WTC11 (cell line): Measurements from ENCODE around the gene ST6GALNAC2. TPM values are rescaled to one million over a fixed set of nuclear protein-coding genes. Genes with fewer than 3 reads are reported as not detected.

Experiments
- ATAC-seq: fragments of 200-7000 bp; cut with Tn5 transposase; 2 replicates; pipeline ENCODE4 v1.10.0; 2021; ENCODE audit warnings: mild to moderate bottlenecking, moderate library complexity
- CTCF ChIA-PET: fragments of 300-600 bp; sonication (Branson Sonifier 250); formaldehyde crosslinking; loops from one replicate; lab custom pipeline; 2021; ENCODE audit warnings: antibody characterized with exemption; lab: Charles Lee
- POLR2A ChIA-PET: fragments of 350-600 bp; sonication (Branson Sonifier 250); formaldehyde crosslinking; loops from one replicate; lab custom pipeline; 2021; ENCODE audit warnings: antibody characterized with exemption; lab: Charles Lee
- DNase-seq: peaks from one replicate; pipeline ENCODE4 v3.0.0; 2021; ENCODE audit warnings: low spot score
- H3K27ac Mint-ChIP-seq: 2 replicates; pipeline ENCODE4 v1.8.0; 2021; ENCODE audit warnings: mixed read lengths
- H3K27me3 Mint-ChIP-seq: 2 replicates; pipeline ENCODE4 v1.8.0; 2021; ENCODE audit warnings: low read depth, mild to moderate bottlenecking, moderate library complexity, mixed read lengths
- H3K36me3 Mint-ChIP-seq: 2 replicates; pipeline ENCODE4 v1.8.0; 2021; ENCODE audit warnings: mixed read lengths
- H3K4me1 Mint-ChIP-seq: 2 replicates; pipeline ENCODE4 v1.8.0; 2022; ENCODE audit warnings: mixed read lengths
- H3K4me3 Mint-ChIP-seq: 2 replicates; pipeline ENCODE4 v1.8.0; 2021; ENCODE audit warnings: mild to moderate bottlenecking, moderate library complexity, mixed read lengths
- H3K9me3 Mint-ChIP-seq: 2 replicates; pipeline ENCODE4 v1.8.0; 2021; ENCODE audit warnings: mixed read lengths
- CTCF ChIP-seq: fragments of 200-600 bp; IDR thresholded peaks from 2 replicates; pipeline ENCODE4 v1.8.0; 2022; ENCODE audit warnings: antibody characterized with exemption
- ELF4 ChIP-seq: sonication (generic); formaldehyde crosslinking; IDR thresholded peaks from 2 replicates; pipeline ENCODE4 v1.8.1; 2022; ENCODE audit warnings: low read depth, mild to moderate bottlenecking, moderate library complexity, missing genetic modification reagents
- FOXP4 ChIP-seq: sonication (generic); formaldehyde crosslinking; IDR thresholded peaks from 2 replicates; pipeline ENCODE4 v1.8.0; 2022; ENCODE audit warnings: mild to moderate bottlenecking, missing genetic modification reagents
- GABPB1 ChIP-seq: sonication (generic); formaldehyde crosslinking; IDR thresholded peaks from 2 replicates; pipeline ENCODE4 v1.8.1; 2023; ENCODE audit warnings: mild to moderate bottlenecking, missing genetic modification reagents
- HMGXB4 ChIP-seq: sonication (generic); formaldehyde crosslinking; IDR thresholded peaks from 2 replicates; pipeline ENCODE4 v1.8.1; 2023; ENCODE audit warnings: mild to moderate bottlenecking, moderate library complexity, missing genetic modification reagents
- IRF2 ChIP-seq: sonication (generic); formaldehyde crosslinking; IDR thresholded peaks from 2 replicates; pipeline ENCODE4 v1.8.0; 2022; ENCODE audit warnings: low read depth, missing genetic modification reagents, borderline replicate concordance
- JUN ChIP-seq: sonication (generic); formaldehyde crosslinking; IDR thresholded peaks from 2 replicates; pipeline ENCODE4 v1.8.0; 2023; ENCODE audit warnings: mild to moderate bottlenecking, missing genetic modification reagents
- MXD4 ChIP-seq: fragments of 250-450 bp; sonication (Bioruptor Pico); IDR thresholded peaks from 2 replicates; pipeline ENCODE4 v1.8.0; 2021; ENCODE audit warnings: mild to moderate bottlenecking, moderate library complexity, borderline replicate concordance
- MYBL2 ChIP-seq: sonication (generic); formaldehyde crosslinking; IDR thresholded peaks from 2 replicates; pipeline ENCODE4 v1.8.1; 2023; ENCODE audit warnings: mild to moderate bottlenecking, moderate library complexity, missing genetic modification reagents
- NFATC4 ChIP-seq: fragments of 250-450 bp; sonication (Bioruptor Pico); IDR thresholded peaks from 2 replicates; pipeline ENCODE4 v1.9.0; 2021; ENCODE audit warnings: mild to moderate bottlenecking
- RORB ChIP-seq: fragments of 250-450 bp; sonication (Bioruptor Pico); IDR thresholded peaks from 2 replicates; pipeline ENCODE4 v1.9.0; 2021; ENCODE audit warnings: mild to moderate bottlenecking
- STAT6 ChIP-seq: sonication (generic); formaldehyde crosslinking; conservative IDR thresholded peaks from 2 replicates; pipeline ENCODE4 v1.8.1; 2023; ENCODE audit warnings: mild to moderate bottlenecking, low read depth, missing genetic modification reagents, moderate library complexity
- USF1 ChIP-seq: sonication (generic); formaldehyde crosslinking; IDR thresholded peaks from 2 replicates; pipeline ENCODE4 v1.8.0; 2022; ENCODE audit warnings: mild to moderate bottlenecking, missing genetic modification reagents
- ZMAT4 ChIP-seq: fragments of 250-450 bp; sonication (Bioruptor Pico); IDR thresholded peaks from 2 replicates; pipeline ENCODE4 v1.9.0; 2021; ENCODE audit warnings: mild to moderate bottlenecking
- ZNF512 ChIP-seq: sonication (generic); formaldehyde crosslinking; IDR thresholded peaks from 2 replicates; pipeline ENCODE4 v1.8.1; 2022; ENCODE audit warnings: missing genetic modification reagents, borderline replicate concordance
- total RNA-seq: library from RNA; stranded (reverse); gene quantifications from 3 replicates; pipeline ENCODE4 v1.2.3, GENCODE V29; 2021

Gene ST6GALNAC2
- total RNA-seq, 1 experiment from 2014 or later = not detected

GRCh38 chr17:76545918-76546555 is 39.6 kb downstream of the ST6GALNAC2 start:
- Mint-ChIP-seq H3K27ac (no peak overlapping the region), H3K4me3 (no peak overlapping the region), H3K27me3 (peaks cover 4% of the 10 kb centered on the region; the same call in 1 of the 2 replicates), H3K9me3 (no peaks in the 10 kb centered on the region), H3K36me3 (no peaks in the 10 kb centered on the region), H3K4me1 (peaks cover 27% of the 10 kb centered on the region)
- ATAC-seq = no peak
- ChIA-PET CTCF (interaction anchor here (0.6 to 5.4 kb wide), 15 partner anchors 10 to 162 kb away, joined by 3 to 81 read pairs (median 5); partner anchors contain the start of gene AANAT), POLR2A (interaction anchor here (1.1 kb wide), 1 partner anchor 11 kb away, joined by 4 read pairs; no protein-coding TSS in a partner anchor)
- TF ChIP-seq FOXP4 (CRISPR knock-in tag) (no peak), NFATC4 (CRISPR knock-in tag) (no peak), MXD4 (CRISPR knock-in tag) (no peak), GABPB1 (CRISPR knock-in tag) (no peak), USF1 (CRISPR knock-in tag) (no peak), CTCF (no peak), JUN (CRISPR knock-in tag) (no peak), ELF4 (no peak), RORB (CRISPR knock-in tag) (no peak), ZNF512 (CRISPR knock-in tag) (no peak), MYBL2 (CRISPR knock-in tag) (no peak), STAT6 (CRISPR knock-in tag) (no peak), ZMAT4 (no peak), HMGXB4 (CRISPR knock-in tag) (no peak), IRF2 (CRISPR knock-in tag) (no peak)
- no peak for DNase-seq
